Effector memory CD8-positive, alpha-beta T cell (primary cell): ENCODE results near the gene ADAM19.

Source experiments
- ATAC-seq: fragments of 150-1000 bp; cut with Tn5 transposase; replicated peaks from 2 replicates; pipeline ENCODE4 v1.10.0; 2021; ENCODE audit warnings: mild to moderate bottlenecking, moderate library complexity
- DNase-seq, 3 experiments: peaks; one replicate each; pipeline ENCODE4 v3.0.0; 2021
- H3K27ac Mint-ChIP-seq, 2 donors: one replicate each; pipeline ENCODE4 v1.8.0; 2022; ENCODE audit warnings: mild to moderate bottlenecking in 2 of 2, mixed read lengths in 2 of 2, moderate library complexity in 2 of 2
- H3K27me3 Mint-ChIP-seq, 2 donors: one replicate each; pipeline ENCODE4 v1.8.0; 2022; ENCODE audit warnings: mixed read lengths in 2 of 2
- H3K36me3 Mint-ChIP-seq: one replicate; pipeline ENCODE4 v1.8.0; 2022; ENCODE audit warnings: mild to moderate bottlenecking, moderate library complexity, mixed read lengths; ENCODE audit not compliant: insufficient read depth
- H3K4me1 Mint-ChIP-seq, 2 donors: one replicate each; pipeline ENCODE4 v1.8.0; 2022; ENCODE audit warnings: low read depth in 2 of 2, mixed read lengths in 2 of 2
- H3K4me3 Mint-ChIP-seq, 2 donors: one replicate each; pipeline ENCODE4 v1.8.0; 2022; ENCODE audit warnings: mild to moderate bottlenecking in 2 of 2, mixed read lengths in 2 of 2, moderate library complexity in 2 of 2
- H3K9me3 Mint-ChIP-seq, 2 donors: one replicate each; pipeline ENCODE4 v1.8.0; 2022; ENCODE audit warnings: mixed read lengths in 2 of 2

The ADAM19 gene

GRCh38 chr5:157566902-157567489 lies 8.6 kb downstream of the ADAM19 start:
- DNase-seq: no peak
- ATAC-seq: peak; percentile 78
- Mint-ChIP-seq H3K9me3 (no peaks in the 10 kb centered on the region), H3K36me3 (peaks cover 28% of the 10 kb centered on the region), H3K4me3 (peak overlapping the region in 1 of 2 donors; percentile 40), H3K27ac (peak overlapping the region; percentile 70 to 83), H3K4me1 (peaks cover 20 to 54% of the 10 kb centered on the region in 2 donors), H3K27me3 (no peaks in the 10 kb centered on the region)

DNA sequence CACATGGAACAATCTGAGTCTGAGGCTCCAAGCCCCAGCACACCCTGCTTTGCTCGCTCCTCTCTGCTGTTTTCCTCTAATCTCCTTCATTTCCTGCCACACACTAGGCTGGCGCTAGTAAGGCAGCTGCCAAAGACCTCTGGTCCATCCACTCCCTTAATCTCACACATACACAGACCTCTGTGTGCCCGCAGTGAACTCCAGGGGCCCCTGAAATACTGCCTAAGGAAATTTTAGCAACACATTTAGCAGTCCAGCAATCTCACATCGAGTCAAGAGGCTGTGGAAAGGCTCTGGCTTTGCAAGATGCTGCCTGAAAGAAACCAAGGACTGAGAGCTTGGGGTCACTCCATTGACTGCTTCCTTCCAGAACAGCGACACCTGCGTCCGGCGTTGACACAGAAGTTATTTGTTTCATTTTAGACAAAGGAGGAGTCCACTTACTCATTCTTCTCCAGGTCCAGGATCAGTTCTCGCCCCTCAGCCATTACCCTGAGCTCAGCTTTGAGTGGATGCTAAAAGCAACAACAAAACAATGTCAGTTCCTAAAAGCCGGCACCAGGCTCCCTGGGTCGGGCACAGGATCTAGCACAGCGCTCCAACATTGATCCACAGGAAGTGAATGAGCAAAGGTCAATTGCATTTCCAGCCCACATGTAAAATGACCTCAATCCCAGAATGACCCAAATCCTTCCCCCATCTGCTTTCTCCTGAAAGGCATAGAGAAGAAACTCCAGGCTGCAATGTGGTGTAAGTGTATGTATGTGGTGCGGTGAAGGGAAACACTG lies 11.5 kb downstream of the ADAM19 start:
- ATAC-seq: no peak
- Mint-ChIP-seq H3K4me3 (peak overlapping the region in 1 of 2 donors; percentile 45), H3K36me3 (peaks cover 24% of the 10 kb centered on the region), H3K27me3 (no peaks in the 10 kb centered on the region), H3K4me1 (peaks cover 0 to 44% of the 10 kb centered on the region in 2 donors), H3K9me3 (no peaks in the 10 kb centered on the region), H3K27ac (no peak overlapping the region)
- DNase-seq: no peak

- no peaks in the 10 kb centered on the region for H3K9me3 Mint-ChIP-seq
- ATAC-seq (no peak), DNase-seq (no peak)
- peaks cover 18% of the 10 kb centered on the region for H3K36me3 Mint-ChIP-seq
- no peak overlapping the region for H3K27ac Mint-ChIP-seq
- H3K4me3 Mint-ChIP-seq: peak overlapping the region in 1 of 2 donors; percentile 45
- H3K27me3 Mint-ChIP-seq: no peaks in the 10 kb centered on the region
- H3K4me1 Mint-ChIP-seq: peaks cover 0 to 46% of the 10 kb centered on the region in 2 donors
Measured at GRCh38 chr5:157563373-157563928, 12.1 kb downstream of the ADAM19 start.

DNA sequence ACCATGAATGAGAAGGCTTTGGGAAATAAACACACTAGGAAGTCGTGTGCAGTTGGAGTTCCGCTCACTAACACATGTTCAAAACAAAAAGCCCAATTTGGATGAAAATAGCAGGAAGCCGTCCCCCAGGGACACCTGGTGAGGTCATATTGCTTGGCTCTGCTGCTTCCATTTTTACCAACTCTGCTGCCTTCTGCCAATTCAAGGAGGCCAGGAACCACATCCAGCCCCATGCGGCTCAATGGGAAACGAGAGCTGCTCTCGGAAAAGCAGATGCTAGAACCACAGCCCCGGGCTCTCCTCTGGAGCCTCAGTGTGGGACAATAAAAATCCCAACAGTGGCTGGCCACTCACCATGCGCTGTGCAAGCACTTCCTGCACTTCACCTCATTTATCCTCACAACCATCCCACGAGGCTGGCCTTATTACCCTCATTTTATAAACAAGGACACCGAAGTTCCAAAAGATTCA lies 13.4 kb downstream of the ADAM19 start:
- Mint-ChIP-seq H3K27me3 (no peaks in the 10 kb centered on the region), H3K4me3 (peak overlapping the region in 1 of 2 donors; percentile 38), H3K9me3 (no peaks in the 10 kb centered on the region), H3K36me3 (peaks cover 15% of the 10 kb centered on the region), H3K27ac (peak overlapping the region in 1 of 2 donors; percentile 68), H3K4me1 (peaks cover 0 to 40% of the 10 kb centered on the region in 2 donors)
- no peak for ATAC-seq
- DNase-seq: no peak

- H3K27ac Mint-ChIP-seq: peak overlapping the region; percentile 10 to 59
- H3K36me3 Mint-ChIP-seq: peaks cover 15% of the 10 kb centered on the region
Measured at GRCh38 chr5:157561110-157561509, 14.5 kb downstream of the ADAM19 start.

GRCh38 chr5:157559301-157559700 lies 16.3 kb downstream of the ADAM19 start:
- Mint-ChIP-seq H3K36me3 (peaks cover 15% of the 10 kb centered on the region), H3K9me3 (no peaks in the 10 kb centered on the region), H3K27ac (no peak overlapping the region), H3K4me3 (no peak overlapping the region), H3K4me1 (peaks cover 0 to 51% of the 10 kb centered on the region in 2 donors), H3K27me3 (no peaks in the 10 kb centered on the region)
- DNase-seq (no peak), ATAC-seq (no peak)

More at GRCh38 chr5:157561110-157561509, 14.5 kb downstream of the ADAM19 start:
- H3K4me3 Mint-ChIP-seq: peak overlapping the region in 1 of 2 donors; percentile 38
- DNase-seq (no peak), ATAC-seq (no peak)
- peaks cover 0 to 40% of the 10 kb centered on the region in 2 donors for H3K4me1 Mint-ChIP-seq
- no peaks in the 10 kb centered on the region for H3K27me3 Mint-ChIP-seq
- H3K9me3 Mint-ChIP-seq: no peaks in the 10 kb centered on the region

DNA sequence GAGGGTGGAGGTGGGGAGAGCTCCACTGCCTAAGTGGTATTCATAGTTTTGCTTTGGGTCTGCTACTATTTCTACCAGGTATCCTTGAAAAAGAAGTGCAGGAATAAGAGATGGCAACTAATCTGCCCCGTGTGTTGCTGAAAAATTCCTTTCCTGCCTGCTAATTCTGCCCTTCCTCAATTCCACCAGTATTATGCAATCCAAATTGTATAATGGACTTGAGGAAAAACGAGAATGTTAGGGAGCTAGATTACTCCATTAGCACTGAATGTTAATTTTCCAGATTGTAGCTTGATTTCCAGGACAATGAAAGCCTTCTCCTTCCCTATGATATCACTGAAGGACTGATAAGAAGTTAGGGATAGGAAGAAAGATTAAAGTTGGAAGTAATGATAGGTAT lies 16.9 kb downstream of the ADAM19 start:
- Mint-ChIP-seq H3K36me3 (peaks cover 17% of the 10 kb centered on the region), H3K9me3 (no peaks in the 10 kb centered on the region), H3K27me3 (no peaks in the 10 kb centered on the region), H3K4me3 (no peak overlapping the region), H3K4me1 (peaks cover 0 to 48% of the 10 kb centered on the region in 2 donors), H3K27ac (peak overlapping the region in 1 of 2 donors; percentile 13)
- DNase-seq (no peak), ATAC-seq (no peak)

- DNase-seq: no peak
- Mint-ChIP-seq H3K9me3 (no peaks in the 10 kb centered on the region), H3K27me3 (no peaks in the 10 kb centered on the region), H3K36me3 (peaks cover 13% of the 10 kb centered on the region), H3K4me3 (no peak overlapping the region), H3K27ac (peak overlapping the region in 1 of 2 donors; percentile 13), H3K4me1 (peaks cover 0 to 44% of the 10 kb centered on the region in 2 donors)
- ATAC-seq: no peak
Measured at GRCh38 chr5:157558041-157558595, 17.5 kb downstream of the ADAM19 start.

- peaks cover 0 to 44% of the 10 kb centered on the region in 2 donors for H3K4me1 Mint-ChIP-seq
Measured at GRCh38 chr5:157556615-157557418, 18.8 kb downstream of the ADAM19 start.

DNA sequence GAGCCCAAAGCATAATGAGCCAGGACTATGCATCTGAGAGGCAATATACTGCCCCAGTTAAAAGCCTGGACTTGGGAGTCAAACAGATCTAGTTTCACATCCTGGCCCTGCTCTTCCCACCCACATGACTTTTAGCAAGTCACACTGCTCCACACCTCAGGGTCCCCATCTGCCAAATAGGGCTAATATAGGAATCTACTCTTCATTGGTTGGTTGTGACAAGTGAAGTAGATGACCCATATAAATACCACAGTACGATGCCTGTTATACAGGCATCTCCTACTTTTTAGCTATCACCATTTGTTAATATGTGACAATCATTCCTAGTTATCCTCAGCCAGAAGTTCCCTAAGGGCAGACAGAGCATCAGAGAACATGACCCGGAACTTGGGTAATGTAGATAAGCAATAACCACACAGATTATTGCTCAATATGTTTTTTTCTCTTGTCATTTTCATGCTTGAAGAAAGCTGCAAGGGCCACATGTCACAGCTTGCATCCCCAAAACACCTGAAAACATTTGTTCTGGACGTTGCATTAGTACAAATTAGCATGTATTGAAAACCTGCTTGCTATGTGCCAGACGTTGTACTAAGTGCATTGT lies 20.4 kb downstream of the ADAM19 start:
- H3K9me3 Mint-ChIP-seq: no peaks in the 10 kb centered on the region
- peak overlapping the region in 1 of 2 donors; percentile 73 for H3K27ac Mint-ChIP-seq
- H3K4me3 Mint-ChIP-seq: peak overlapping the region in 1 of 2 donors; percentile 40
- H3K27me3 Mint-ChIP-seq: no peaks in the 10 kb centered on the region
- ATAC-seq (peak; percentile 45), DNase-seq (no peak)
- H3K36me3 Mint-ChIP-seq: peaks cover 14% of the 10 kb centered on the region
- H3K4me1 Mint-ChIP-seq: peaks cover 0 to 43% of the 10 kb centered on the region in 2 donors

More at GRCh38 chr5:157556615-157557418, 18.8 kb downstream of the ADAM19 start:
- Mint-ChIP-seq H3K9me3 (no peaks in the 10 kb centered on the region), H3K27ac (peak overlapping the region in 1 of 2 donors; percentile 73), H3K27me3 (no peaks in the 10 kb centered on the region), H3K4me3 (no peak overlapping the region), H3K36me3 (peaks cover 14% of the 10 kb centered on the region)
- ATAC-seq: peak; percentile 22
- DNase-seq: no peak

DNA sequence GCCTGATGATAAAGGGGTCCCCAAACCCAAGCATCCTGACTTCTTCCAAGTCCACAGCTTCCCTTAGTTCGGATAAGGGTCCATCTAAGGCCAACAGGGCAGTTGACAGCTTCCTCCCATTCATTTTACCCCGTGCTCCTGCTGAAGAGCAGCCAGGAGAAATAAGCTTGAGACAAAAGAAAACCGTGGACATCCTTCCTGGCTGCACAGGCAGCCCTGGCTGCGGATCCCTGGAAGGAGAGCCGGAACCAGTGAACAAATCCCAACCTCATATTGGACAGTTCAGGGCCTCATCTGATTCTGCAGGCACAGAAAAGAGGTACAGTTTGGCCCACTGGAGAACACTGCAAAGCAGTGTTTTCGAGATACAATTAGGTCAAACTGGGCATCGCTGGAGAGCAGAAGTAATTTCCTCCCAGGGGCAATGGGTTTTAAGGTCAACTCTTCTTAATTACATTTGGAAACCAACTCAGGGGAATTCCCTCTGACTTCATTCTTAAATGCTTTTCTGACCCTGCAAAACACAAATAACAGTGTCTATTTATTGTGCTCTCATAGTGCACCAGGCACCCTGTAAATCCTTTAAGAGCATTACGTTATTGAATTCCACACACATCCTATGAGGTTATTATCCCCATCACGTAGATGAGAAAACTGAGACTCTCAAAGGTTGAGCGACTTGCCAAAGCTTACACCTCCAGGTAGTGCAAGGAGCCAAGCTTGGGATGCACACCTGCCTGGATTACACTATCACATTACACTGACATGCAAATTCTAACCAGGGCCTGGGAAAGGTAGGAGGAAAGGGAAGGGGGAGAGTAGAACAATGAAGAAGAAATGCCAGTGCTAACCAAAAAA lies 21.2 kb downstream of the ADAM19 start:
- H3K4me3 Mint-ChIP-seq: no peak overlapping the region
- peaks cover 3 to 43% of the 10 kb centered on the region in 2 donors for H3K4me1 Mint-ChIP-seq
- peaks cover 10% of the 10 kb centered on the region for H3K36me3 Mint-ChIP-seq
- no peaks in the 10 kb centered on the region for H3K9me3 Mint-ChIP-seq
- ATAC-seq: no peak
- DNase-seq: no peak
- no peaks in the 10 kb centered on the region for H3K27me3 Mint-ChIP-seq
- peak overlapping the region in 1 of 2 donors; percentile 73 for H3K27ac Mint-ChIP-seq

DNA sequence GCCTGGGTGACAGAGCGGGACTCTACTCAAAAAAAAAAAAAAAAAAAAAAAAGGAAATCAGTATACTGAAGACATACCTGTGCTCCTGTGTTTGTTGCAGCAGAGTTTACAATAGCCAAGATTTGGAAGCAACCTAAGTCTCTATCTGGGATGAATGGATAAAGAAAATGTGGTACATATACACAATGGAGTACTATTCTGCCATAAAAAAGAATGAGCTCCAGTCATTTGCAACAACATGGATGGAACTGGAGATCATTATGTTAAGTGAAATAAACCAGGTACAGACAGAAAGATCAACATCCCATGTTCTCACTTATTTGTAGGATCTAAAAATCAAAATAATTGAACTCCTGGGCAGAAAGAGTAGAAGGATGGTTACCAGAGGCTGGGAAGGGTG lies 22.9 kb downstream of the ADAM19 start:
- H3K4me1 Mint-ChIP-seq: peaks cover 19 to 55% of the 10 kb centered on the region in 2 donors
- peaks cover 12% of the 10 kb centered on the region for H3K36me3 Mint-ChIP-seq
- peak overlapping the region in 1 of 2 donors; percentile 46 for H3K4me3 Mint-ChIP-seq
- no peaks in the 10 kb centered on the region for H3K9me3 Mint-ChIP-seq
- DNase-seq: no peak
- no peaks in the 10 kb centered on the region for H3K27me3 Mint-ChIP-seq
- no peak for ATAC-seq
- H3K27ac Mint-ChIP-seq: no peak overlapping the region
